ENCODE measurements around the gene TXNRD1. TPM values are rescaled to one million over a fixed set of nuclear protein-coding genes. Genes with fewer than 3 reads are reported as not detected.
A peak's percentile ranks its signal among the peaks of the same experiment; 100 is the strongest.

Gene TXNRD1
- total RNA-seq, 1 experiment from 2014 or later, result 327 TPM

GRCh38 chr12:104309446-104309993 is 93.9 kb downstream of the TXNRD1 start (continued):
- no peak for TF ChIP-seq REST (IDR thresholded peaks at IDR 0.05; ENCODE audit: low read depth)

GRCh38 chr12:104310751-104311633 is 95.4 kb downstream of the TXNRD1 start:
- Histone ChIP-seq H3K4me3 (replicated peaks in 1 of 2; ENCODE audit: low read depth in 1 of 2, low read length in 2 of 2) (no peak overlapping the region), H3K27ac (ENCODE audit: low read depth, low read length) (no peak overlapping the region), H3K36me3 (ENCODE audit: control insufficient read depth in 1 of 2, insufficient read depth in 2 of 2, low read length in 2 of 2) (peaks cover 42 to 69% of the 10 kb centered on the region in 2 experiments), H3K9me2 (ENCODE audit: insufficient read depth) (no peaks in the 10 kb centered on the region), H3K4me1 (ENCODE audit: control insufficient read depth in 1 of 2, insufficient read depth in 2 of 2, low read length in 2 of 2) (peaks cover 0 to 32% of the 10 kb centered on the region in 2 experiments; a peak in 3 of 4 replicates), H3K4me2 (ENCODE audit: low read length) (peak overlapping the region; percentile 14; the same call in 1 of the 2 replicates), H3K9me3 (ENCODE audit: control insufficient read depth in 1 of 2, insufficient read depth in 1 of 2, low read depth in 1 of 2, low read length in 2 of 2) (no peaks in the 10 kb centered on the region), H3K79me2 (ENCODE audit: insufficient read depth, low read length) (peaks cover 100% of the 10 kb centered on the region), H4K20me1 (ENCODE audit: insufficient read depth) (peaks cover 39% of the 10 kb centered on the region; the same call in 1 of the 2 replicates), H3K27me3 (ENCODE audit: insufficient read depth, low read length) (no peaks in the 10 kb centered on the region), H3K9ac (ENCODE audit: low read length) (no peak overlapping the region), H2AFZ (ENCODE audit: low read depth, low read length, poor library complexity, severe bottlenecking) (no peak overlapping the region)
- RAD21 ChIA-PET (ENCODE audit: low non-redundant PET in 1 of 2, low total read pairs in 2 of 2, uncharacterized antibody in 2 of 2, unreplicated experiment in 2 of 2), result no interaction called here
- peak; percentile 58 for ATAC-seq
- CTCF ChIA-PET, result no interaction called here
- POLR2A ChIA-PET, result no interaction called here
- no peak for DNase-seq (ENCODE audit: low read depth, low spot score)
- intact Hi-C loops (cut with micrococcal nuclease), result no loop called here
- no TSS peak for BruUV-seq (replicated peaks)
- no peak for TF ChIP-seq POLR2A (IDR thresholded peaks at IDR 0.05; ENCODE audit: borderline replicate concordance, extremely low read depth, insufficient read depth, insufficient read length)
- no peak for TF ChIP-seq ATF3 (IDR thresholded peaks at IDR 0.05)
- TF ChIP-seq JUND (IDR thresholded peaks at IDR 0.05), result no peak
- TF ChIP-seq FOSL1 (IDR thresholded peaks at IDR 0.05; ENCODE audit: low read depth), result no peak
- no peak for TF ChIP-seq SIN3A (IDR thresholded peaks at IDR 0.05; ENCODE audit: low read depth)
- TF ChIP-seq MAX (IDR thresholded peaks at IDR 0.05), result no peak
- TF ChIP-seq TCF7L2 (IDR thresholded peaks at IDR 0.05; ENCODE audit: borderline replicate concordance, extremely low read depth, insufficient read depth, insufficient read length), result no peak
- no peak for TF ChIP-seq EZH2phosphoT487 (IDR thresholded peaks at IDR 0.05; ENCODE audit: borderline replicate concordance)
- no peak for TF ChIP-seq SP1 (IDR thresholded peaks at IDR 0.05; ENCODE audit: low read depth)
- TF ChIP-seq EZH2 (IDR thresholded peaks at IDR 0.05), result no peak
- TF ChIP-seq SRF (IDR thresholded peaks at IDR 0.05; ENCODE audit: low read depth), result no peak
- TF ChIP-seq ZBTB33 (IDR thresholded peaks at IDR 0.05; ENCODE audit: extremely low read depth, insufficient replicate concordance, low read length), result no peak
- no peak for TF ChIP-seq CBX3 (IDR thresholded peaks at IDR 0.05; ENCODE audit: low read depth)
